GM12878 (cell line): Measurements from ENCODE around the gene RAPGEF1. TPM values are rescaled to one million over a fixed set of nuclear protein-coding genes. Genes with fewer than 3 reads are reported as not detected.

Experiments used
- CHD4 ChIP-seq: fragments of 200-600 bp; sonication (generic); IDR thresholded peaks from 2 replicates; pipeline ENCODE4 v1.6.1; 2016; ENCODE audit warnings: mild to moderate bottlenecking
- CREB1 ChIP-seq: IDR thresholded peaks from 2 replicates; pipeline ENCODE4 v1.6.1; 2012; ENCODE audit warnings: low read depth, mild to moderate bottlenecking, inconsistent platforms
- CREM ChIP-seq: IDR thresholded peaks from 2 replicates; pipeline ENCODE4 v1.6.1; 2014; ENCODE audit warnings: antibody characterized with exemption, low read depth
- KAT2A ChIP-seq: conservative IDR thresholded peaks from 2 replicates; pipeline ENCODE4 v1.6.1; 2011; ENCODE audit warnings: low read depth, low read length; ENCODE audit not compliant: control insufficient read depth
- LARP7 ChIP-seq: fragments of 450-650 bp; IDR thresholded peaks from 2 replicates; pipeline ENCODE4 v1.6.1; 2017; ENCODE audit warnings: mild to moderate bottlenecking
- POLR2A ChIP-seq: IDR thresholded peaks from 2 replicates; pipeline ENCODE4 v1.6.1; 2011; ENCODE audit warnings: low read depth, mild to moderate bottlenecking, low read length
- RBBP5 ChIP-seq: fragments of 200-600 bp; sonication (generic); conservative IDR thresholded peaks from 2 replicates; pipeline ENCODE4 v1.6.1; 2016
- RELA ChIP-seq: fragments of 450-650 bp; IDR thresholded peaks from 2 replicates; pipeline ENCODE4 v1.8.0; 2014; ENCODE audit warnings: borderline replicate concordance; ENCODE audit not compliant: partially characterized antibody
- RFX5 ChIP-seq: IDR thresholded peaks from 2 replicates; pipeline ENCODE4 v1.6.1; 2011; ENCODE audit warnings: low read depth, low read length, improper control_type of control experiment
- SUPT20H ChIP-seq: IDR thresholded peaks from 2 replicates; pipeline ENCODE4 v1.6.1; 2011; ENCODE audit warnings: low read depth, mild to moderate bottlenecking, low read length, moderate library complexity, borderline replicate concordance; ENCODE audit not compliant: control insufficient read depth
- SUZ12 ChIP-seq: fragments of 200-600 bp; sonication (generic); IDR thresholded peaks from one replicate; pipeline ENCODE4 v1.6.1; 2018; ENCODE audit warnings: antibody characterized with exemption, mild to moderate bottlenecking; ENCODE audit not compliant: unreplicated experiment
- ZBTB40 ChIP-seq: fragments of 450-650 bp; IDR thresholded peaks from 2 replicates; pipeline ENCODE4 v1.6.1; 2016; ENCODE audit warnings: mild to moderate bottlenecking, moderate library complexity, borderline replicate concordance
- ZNF622 ChIP-seq: fragments of 450-650 bp; IDR thresholded peaks from 2 replicates; pipeline ENCODE4 v1.6.1; 2017; ENCODE audit warnings: mild to moderate bottlenecking, inconsistent platforms
- ZNF687 ChIP-seq: fragments of 450-650 bp; IDR thresholded peaks from 2 replicates; pipeline ENCODE4 v1.6.1; 2017; ENCODE audit warnings: mild to moderate bottlenecking, moderate library complexity
- polyA plus RNA-seq, 11 experiments: library from polyadenylated mRNA; depleted of rRNA in 4 of 11; unstranded in 6 of 11; stranded (reverse) in 5 of 11; fragments of >200 nt; fragmentation: Nextera tagmentation in 4 of 11; fragmentation: Illumina TruSeq in 1 of 11; extraction: Ambion mirVana in 4 of 11; extraction: Trizol in 1 of 11; gene quantifications; 1 replicate in 1 of 11; 2 replicates in 10 of 11; pipeline versions ENCODE4 v1.2.1 to v1.2.3, GENCODE V29; 2011 to 2016; ENCODE audit warnings: inconsistent platforms in 2 of 11, missing spikeins in 2 of 11, low read depth in 1 of 11
- total RNA-seq, 4 experiments: library from RNA; depleted of rRNA in 3 of 4; stranded (reverse); fragments of >200 nt in 3 of 4; fragmentation: Illumina TruSeq in 1 of 4; extraction: Trizol in 1 of 4; gene quantifications; 2 replicates each; pipeline versions ENCODE4 v1.2.1 to v1.2.3, GENCODE V29; 2013 to 2021
- TF ChIP-seq, protein P1 (sequence below), 3 experiments: IDR thresholded peaks in 2 of 3; conservative IDR thresholded peaks in 1 of 3; 2 replicates each; pipeline ENCODE4 v1.5.1; 2011; ENCODE audit warnings: low read depth in 3 of 3, low read length in 3 of 3, mild to moderate bottlenecking in 3 of 3, control low read depth in 2 of 3, moderate library complexity in 2 of 3, inconsistent platforms in 1 of 3, mixed read lengths in 1 of 3; ENCODE audit not compliant: control insufficient read depth in 2 of 3, insufficient read depth in 1 of 3; ENCODE audit errors: extremely low read depth in 1 of 3
- TF ChIP-seq, protein P2 (sequence below): fragments of 150-350 bp; IDR thresholded peaks from 2 replicates; pipeline ENCODE4 v1.6.1; 2016; ENCODE audit warnings: low read depth, low read length

The RAPGEF1 gene
- total and polyA plus RNA-seq, 10 of the 15 experiments (the other 5 are each of a cell fraction or from before 2014, with no cell fraction given) = 0.42 to 113 (median 45.9) TPM

DNA sequence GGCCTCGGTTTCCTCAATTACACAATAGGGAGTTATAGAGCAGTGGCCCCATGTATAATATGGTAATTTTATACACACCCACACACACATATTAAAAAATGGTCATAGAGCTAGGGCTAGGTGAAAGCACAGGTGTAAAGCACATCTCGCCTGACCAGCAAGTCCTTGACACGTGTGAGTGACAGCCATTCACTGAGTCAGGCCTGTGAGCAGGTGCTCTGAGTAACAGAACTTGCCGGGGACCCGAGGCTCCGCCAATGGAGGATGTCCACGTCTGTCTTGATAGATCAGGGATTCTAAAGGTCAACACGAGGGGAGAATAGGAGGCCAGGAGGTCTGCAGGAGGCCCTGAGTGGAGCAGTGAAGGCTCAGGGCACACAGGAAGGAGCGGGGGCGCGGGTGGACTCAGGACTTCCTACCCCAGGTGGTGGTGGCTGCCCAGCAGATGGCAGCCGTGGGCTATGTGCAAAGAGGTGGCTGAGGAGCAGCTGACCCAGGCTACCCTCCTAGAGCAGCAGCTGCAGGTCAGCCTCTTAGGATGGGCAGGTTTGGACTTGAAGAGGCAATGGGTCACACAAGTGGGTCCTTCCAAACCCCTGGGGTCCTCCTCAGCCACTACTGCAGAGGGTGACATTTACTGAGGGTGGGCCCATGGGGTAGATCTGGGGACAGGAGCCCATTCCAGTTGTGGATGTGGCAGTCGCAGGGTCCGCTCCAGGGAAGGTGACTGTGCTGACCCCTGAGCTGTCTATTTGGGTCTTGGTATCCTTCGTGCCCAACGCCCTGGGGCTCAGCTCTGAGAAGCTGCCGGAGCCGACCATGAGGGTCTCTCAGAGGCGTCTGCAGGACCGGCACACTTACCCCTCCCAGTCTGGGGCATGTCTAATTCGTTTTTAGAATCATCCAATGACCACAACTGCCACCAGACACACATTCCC lies 148.7 kb downstream of the RAPGEF1 start (continued):
- TF ChIP-seq ZNF687 = no peak
- TF ChIP-seq RFX5 = no peak
- TF ChIP-seq, protein P1, sequence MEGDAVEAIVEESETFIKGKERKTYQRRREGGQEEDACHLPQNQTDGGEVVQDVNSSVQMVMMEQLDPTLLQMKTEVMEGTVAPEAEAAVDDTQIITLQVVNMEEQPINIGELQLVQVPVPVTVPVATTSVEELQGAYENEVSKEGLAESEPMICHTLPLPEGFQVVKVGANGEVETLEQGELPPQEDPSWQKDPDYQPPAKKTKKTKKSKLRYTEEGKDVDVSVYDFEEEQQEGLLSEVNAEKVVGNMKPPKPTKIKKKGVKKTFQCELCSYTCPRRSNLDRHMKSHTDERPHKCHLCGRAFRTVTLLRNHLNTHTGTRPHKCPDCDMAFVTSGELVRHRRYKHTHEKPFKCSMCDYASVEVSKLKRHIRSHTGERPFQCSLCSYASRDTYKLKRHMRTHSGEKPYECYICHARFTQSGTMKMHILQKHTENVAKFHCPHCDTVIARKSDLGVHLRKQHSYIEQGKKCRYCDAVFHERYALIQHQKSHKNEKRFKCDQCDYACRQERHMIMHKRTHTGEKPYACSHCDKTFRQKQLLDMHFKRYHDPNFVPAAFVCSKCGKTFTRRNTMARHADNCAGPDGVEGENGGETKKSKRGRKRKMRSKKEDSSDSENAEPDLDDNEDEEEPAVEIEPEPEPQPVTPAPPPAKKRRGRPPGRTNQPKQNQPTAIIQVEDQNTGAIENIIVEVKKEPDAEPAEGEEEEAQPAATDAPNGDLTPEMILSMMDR (IDR thresholded peaks at IDR 0.05 in 2 of 3, conservative IDR thresholded peaks at IDR 0.05 in 1 of 3; ENCODE audit: control insufficient read depth in 2 of 3, extremely low read depth in 1 of 3, insufficient read depth in 1 of 3, low read depth in 3 of 3, low read length in 3 of 3) = peak; percentile 73 to 97 (median 86)
- TF ChIP-seq ZBTB40 = no peak
- TF ChIP-seq RELA = no peak
- TF ChIP-seq CREM = no peak
- TF ChIP-seq POLR2A = 0 out of 2 replicates have a peak, but pooled peaks have one; percentile 53
- no peak for TF ChIP-seq LARP7
- no peak for TF ChIP-seq KAT2A
- TF ChIP-seq, protein P2, sequence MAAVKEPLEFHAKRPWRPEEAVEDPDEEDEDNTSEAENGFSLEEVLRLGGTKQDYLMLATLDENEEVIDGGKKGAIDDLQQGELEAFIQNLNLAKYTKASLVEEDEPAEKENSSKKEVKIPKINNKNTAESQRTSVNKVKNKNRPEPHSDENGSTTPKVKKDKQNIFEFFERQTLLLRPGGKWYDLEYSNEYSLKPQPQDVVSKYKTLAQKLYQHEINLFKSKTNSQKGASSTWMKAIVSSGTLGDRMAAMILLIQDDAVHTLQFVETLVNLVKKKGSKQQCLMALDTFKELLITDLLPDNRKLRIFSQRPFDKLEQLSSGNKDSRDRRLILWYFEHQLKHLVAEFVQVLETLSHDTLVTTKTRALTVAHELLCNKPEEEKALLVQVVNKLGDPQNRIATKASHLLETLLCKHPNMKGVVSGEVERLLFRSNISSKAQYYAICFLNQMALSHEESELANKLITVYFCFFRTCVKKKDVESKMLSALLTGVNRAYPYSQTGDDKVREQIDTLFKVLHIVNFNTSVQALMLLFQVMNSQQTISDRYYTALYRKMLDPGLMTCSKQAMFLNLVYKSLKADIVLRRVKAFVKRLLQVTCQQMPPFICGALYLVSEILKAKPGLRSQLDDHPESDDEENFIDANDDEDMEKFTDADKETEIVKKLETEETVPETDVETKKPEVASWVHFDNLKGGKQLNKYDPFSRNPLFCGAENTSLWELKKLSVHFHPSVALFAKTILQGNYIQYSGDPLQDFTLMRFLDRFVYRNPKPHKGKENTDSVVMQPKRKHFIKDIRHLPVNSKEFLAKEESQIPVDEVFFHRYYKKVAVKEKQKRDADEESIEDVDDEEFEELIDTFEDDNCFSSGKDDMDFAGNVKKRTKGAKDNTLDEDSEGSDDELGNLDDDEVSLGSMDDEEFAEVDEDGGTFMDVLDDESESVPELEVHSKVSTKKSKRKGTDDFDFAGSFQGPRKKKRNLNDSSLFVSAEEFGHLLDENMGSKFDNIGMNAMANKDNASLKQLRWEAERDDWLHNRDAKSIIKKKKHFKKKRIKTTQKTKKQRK = no peak
- TF ChIP-seq ZNF622 = no peak
- no peak for TF ChIP-seq CHD4
- no peak for TF ChIP-seq SUPT20H
- TF ChIP-seq CREB1 = no peak
- no peak for TF ChIP-seq RBBP5
- no peak for TF ChIP-seq SUZ12
